SK-N-SH (cell line): ENCODE measurements around the gene KIF16B. TPM values are rescaled to one million over a fixed set of nuclear protein-coding genes. Genes with fewer than 3 reads are reported as not detected.

Experiments used
- CTCF ChIA-PET: fragments of 300-600, 350-600 bp; formaldehyde crosslinking; extraction: SDS; loops from one replicate; lab custom pipeline; 2021; lab: Yijun Ruan, JAX
- POLR2A ChIA-PET: fragments of 350-600 bp; sonication (Branson Sonifier 250); formaldehyde crosslinking; extraction: SDS; loops from one replicate; lab custom pipeline; 2020; ENCODE audit warnings: antibody characterized with exemption, inconsistent platforms; lab: Yijun Ruan, JAX
- DNase-seq: peaks from one replicate; pipeline ENCODE4 v3.0.0; 2012
- H2AFZ ChIP-seq: fragments of 200-600 bp; sonication (generic); 2 replicates; pipeline ENCODE4 v1.8.1; 2016; ENCODE audit warnings: antibody characterized with exemption, mild to moderate bottlenecking, low read depth
- H3F3A ChIP-seq: fragments of 200-600 bp; sonication (generic); replicated peaks from 2 replicates; pipeline ENCODE3; 2016; ENCODE audit warnings: antibody characterized with exemption, mild to moderate bottlenecking; ENCODE audit not compliant: insufficient read depth
- H3K27ac ChIP-seq, 2 experiments: fragments of 200-500 bp in 1 of 2; fragments of 200-600 bp in 1 of 2; sonication (Bioruptor generic) in 1 of 2; sonication (generic), shearing (Covaris generic) in 1 of 2; 2 replicates each; pipeline versions ENCODE4 v1.5.1 to v1.6.1; 2014 to 2016; ENCODE audit warnings: low read depth in 2 of 2, inconsistent platforms in 1 of 2, low read length in 1 of 2, mild to moderate bottlenecking in 1 of 2, mixed read lengths in 1 of 2
- H3K27me3 ChIP-seq: fragments of 200-600 bp; sonication (generic), shearing (Covaris generic); 2 replicates; pipeline ENCODE4 v1.6.1; 2016; ENCODE audit warnings: mixed run types; ENCODE audit not compliant: insufficient read depth
- H3K36me3 ChIP-seq, 2 experiments: fragments of 200-500 bp in 1 of 2; fragments of 200-600 bp in 1 of 2; sonication (Bioruptor generic) in 1 of 2; sonication (generic) in 1 of 2; replicated peaks in 1 of 2; 2 replicates each; pipeline versions ENCODE3 to v1.5.1; 2014 to 2016; ENCODE audit warnings: low read length in 1 of 2, mild to moderate bottlenecking in 1 of 2; ENCODE audit not compliant: insufficient read depth in 2 of 2, control insufficient read depth in 1 of 2
- H3K4me1 ChIP-seq, 2 experiments: fragments of 200-500 bp in 1 of 2; fragments of 200-600 bp in 1 of 2; sonication (Bioruptor generic) in 1 of 2; sonication (generic), shearing (Covaris generic) in 1 of 2; 2 replicates each; pipeline versions ENCODE4 v1.5.1 to v1.6.1; 2014 to 2016; ENCODE audit warnings: low read depth in 1 of 2, low read length in 1 of 2, mixed run types in 1 of 2; ENCODE audit not compliant: insufficient read depth in 2 of 2, control insufficient read depth in 1 of 2
- H3K4me2 ChIP-seq: fragments of 200-600 bp; sonication (generic), shearing (Covaris generic); 2 replicates; pipeline ENCODE4 v1.6.1; 2017; ENCODE audit warnings: mixed run types
- H3K4me3 ChIP-seq, 2 experiments: fragments of 200-500 bp in 1 of 2; fragments of 200-600 bp in 1 of 2; sonication (Bioruptor generic) in 1 of 2; sonication (generic), shearing (Covaris generic) in 1 of 2; 2 replicates each; pipeline versions ENCODE4 v1.5.1 to v1.8.1; 2014 to 2016; ENCODE audit warnings: low read depth in 2 of 2, inconsistent platforms in 1 of 2, low read length in 1 of 2, mild to moderate bottlenecking in 1 of 2, mixed read lengths in 1 of 2, moderate library complexity in 1 of 2
- H3K79me2 ChIP-seq: fragments of 200-600 bp; sonication (generic); 2 replicates; pipeline ENCODE4 v1.8.1; 2017; ENCODE audit warnings: mild to moderate bottlenecking; ENCODE audit not compliant: insufficient read depth
- H3K9ac ChIP-seq: fragments of 200-600 bp; sonication (generic); 2 replicates; pipeline ENCODE4 v1.6.1; 2017; ENCODE audit warnings: mixed run types
- H3K9me2 ChIP-seq: fragments of 200-600 bp; sonication (generic); 2 replicates; pipeline ENCODE4 v1.6.1; 2017; ENCODE audit warnings: mixed run types
- H3K9me3 ChIP-seq: fragments of 200-600 bp; sonication (generic); 2 replicates; pipeline ENCODE4 v1.6.1; 2017; ENCODE audit warnings: mixed run types, mild to moderate bottlenecking, moderate library complexity
- H4K20me1 ChIP-seq: fragments of 200-600 bp; sonication (generic); 2 replicates; pipeline ENCODE4 v1.6.1; 2017; ENCODE audit warnings: mild to moderate bottlenecking, mixed run types; ENCODE audit not compliant: insufficient read depth
- CHD2 ChIP-seq: fragments of 150-350 bp; IDR thresholded peaks from 2 replicates; pipeline ENCODE4 v1.6.1; 2018; ENCODE audit warnings: low read length; ENCODE audit not compliant: partially characterized antibody
- ELF1 ChIP-seq: IDR thresholded peaks from 2 replicates; pipeline ENCODE4 v1.4.0; 2012
- EP300 ChIP-seq, 2 experiments: IDR thresholded peaks; 2 replicates each; pipeline versions ENCODE4 v1.4.0 to v1.6.1; 2012; ENCODE audit warnings: borderline replicate concordance in 1 of 2, low read depth in 1 of 2, low read length in 1 of 2
- FOSL2 ChIP-seq: IDR thresholded peaks from 2 replicates; pipeline ENCODE4 v1.4.0; 2012; ENCODE audit warnings: low read depth, mild to moderate bottlenecking, moderate library complexity, borderline replicate concordance
- FOXM1 ChIP-seq: IDR thresholded peaks from 2 replicates; pipeline ENCODE4 v1.4.0; 2012; ENCODE audit warnings: low read depth, mild to moderate bottlenecking
- GATA2 ChIP-seq: sonication (generic); formaldehyde crosslinking; IDR thresholded peaks from 2 replicates; pipeline ENCODE4 v1.5.0; 2020; ENCODE audit warnings: mild to moderate bottlenecking, missing genetic modification reagents
- JUND ChIP-seq: IDR thresholded peaks from 2 replicates; pipeline ENCODE4 v1.4.0; 2012
- MEF2A ChIP-seq: IDR thresholded peaks from 2 replicates; pipeline ENCODE4 v1.4.0; 2012; ENCODE audit warnings: low read depth, borderline replicate concordance
- MXI1 ChIP-seq: IDR thresholded peaks from 2 replicates; pipeline ENCODE4 v1.6.1; 2012; ENCODE audit warnings: mild to moderate bottlenecking, low read depth, low read length, improper control_type of control experiment
- RXRA ChIP-seq: IDR thresholded peaks from 2 replicates; pipeline ENCODE4 v1.4.0; 2012; ENCODE audit warnings: low read depth, mild to moderate bottlenecking, borderline replicate concordance
- SMC3 ChIP-seq: IDR thresholded peaks from 2 replicates; pipeline ENCODE4 v1.6.1; 2012; ENCODE audit warnings: low read depth, low read length, improper control_type of control experiment
- TEAD4 ChIP-seq: IDR thresholded peaks from 2 replicates; pipeline ENCODE4 v1.4.0; 2012; ENCODE audit warnings: mild to moderate bottlenecking, borderline replicate concordance; ENCODE audit not compliant: insufficient read depth
- YY1 ChIP-seq: IDR thresholded peaks from 2 replicates; pipeline ENCODE4 v1.4.0; 2012; ENCODE audit warnings: low read depth, mild to moderate bottlenecking
- WGBS: methylation state at CpG from one replicate; pipeline ENCODE4 v1.1.6; 2017; ENCODE audit warnings: low lambda C conversion rate; 5-methylcytosine and 5-hydroxymethylcytosine counted together
- polyA plus RNA-seq, 3 experiments: library from polyadenylated mRNA; depleted of rRNA; stranded (reverse); fragments of >200 nt; gene quantifications; 2 replicates each; pipeline ENCODE4 v1.2.3, GENCODE V29; 2012
- TF ChIP-seq, protein P1 (sequence below): IDR thresholded peaks from 2 replicates; pipeline ENCODE4 v1.4.0; 2012; ENCODE audit warnings: low read depth, borderline replicate concordance
- TF ChIP-seq, protein P2 (sequence below): fragments of 150-350 bp; IDR thresholded peaks from 2 replicates; pipeline ENCODE4 v1.6.1; 2017; ENCODE audit warnings: antibody characterized with exemption, low read length, low read depth, borderline replicate concordance
- TF ChIP-seq, protein P3 (sequence below): IDR thresholded peaks from 2 replicates; pipeline ENCODE4; 2012
- TF ChIP-seq, protein P4 (sequence below): IDR thresholded peaks from 2 replicates; pipeline ENCODE4 v1.4.0; 2012; ENCODE audit warnings: low read depth
- TF ChIP-seq, protein P5 (sequence below): fragments of 150-350 bp; IDR thresholded peaks from 2 replicates; pipeline ENCODE4 v1.6.1; 2016; ENCODE audit warnings: mild to moderate bottlenecking, low read depth, low read length

The KIF16B gene
- polyA plus RNA-seq, 1 of the 3 experiments (the other 2 are of a cell fraction) = 3.3 TPM

DNA sequence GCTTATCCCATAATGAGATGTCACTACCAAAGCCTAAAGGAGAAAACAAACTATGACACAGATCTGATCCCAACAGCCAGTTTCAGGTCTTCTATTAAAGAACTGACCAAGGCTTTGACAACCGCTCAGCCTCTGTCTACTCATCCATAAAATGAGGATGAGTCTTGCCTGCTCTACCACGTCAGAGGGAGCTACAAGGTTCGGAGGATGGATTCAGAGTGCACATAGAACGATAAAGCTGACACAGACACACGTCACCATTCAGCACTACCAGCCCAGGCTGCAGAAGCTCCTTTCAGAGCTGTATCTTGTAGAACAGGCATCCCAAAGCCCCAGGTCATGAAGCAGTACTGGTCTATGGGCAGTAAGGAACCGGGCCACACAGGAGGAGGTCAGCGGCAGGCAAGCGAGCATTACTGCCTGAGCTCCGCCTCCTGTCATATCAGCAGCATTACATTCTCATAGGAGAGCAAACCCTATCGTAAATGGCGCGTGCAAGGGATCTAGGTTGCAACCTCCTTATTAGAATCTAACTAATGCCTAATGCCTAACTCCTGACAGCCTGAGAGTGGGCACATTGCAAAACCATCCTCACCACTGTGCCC lies 25.1 kb downstream of the KIF16B start:
- no peaks in the 10 kb centered on the region for H3K36me3 ChIP-seq
- H3K9me2 ChIP-seq = no peaks in the 10 kb centered on the region
- H3K79me2 ChIP-seq = no peaks in the 10 kb centered on the region
- WGBS = 86% methylated on average over 9 of the region's 12 CpGs
- no peak overlapping the region for H3K4me2 ChIP-seq
- no peaks in the 10 kb centered on the region; a peak in 1 of 4 replicates for H3K4me1 ChIP-seq
- CTCF ChIA-PET = no interaction called here
- no peaks in the 10 kb centered on the region for H3K9me3 ChIP-seq
- H3K27me3 ChIP-seq = no peaks in the 10 kb centered on the region
- POLR2A ChIA-PET = no interaction called here
- no peak overlapping the region for H3K27ac ChIP-seq
- DNase-seq = no peak
- TF ChIP-seq FOXM1 = no peak
- TF ChIP-seq, protein P1, sequence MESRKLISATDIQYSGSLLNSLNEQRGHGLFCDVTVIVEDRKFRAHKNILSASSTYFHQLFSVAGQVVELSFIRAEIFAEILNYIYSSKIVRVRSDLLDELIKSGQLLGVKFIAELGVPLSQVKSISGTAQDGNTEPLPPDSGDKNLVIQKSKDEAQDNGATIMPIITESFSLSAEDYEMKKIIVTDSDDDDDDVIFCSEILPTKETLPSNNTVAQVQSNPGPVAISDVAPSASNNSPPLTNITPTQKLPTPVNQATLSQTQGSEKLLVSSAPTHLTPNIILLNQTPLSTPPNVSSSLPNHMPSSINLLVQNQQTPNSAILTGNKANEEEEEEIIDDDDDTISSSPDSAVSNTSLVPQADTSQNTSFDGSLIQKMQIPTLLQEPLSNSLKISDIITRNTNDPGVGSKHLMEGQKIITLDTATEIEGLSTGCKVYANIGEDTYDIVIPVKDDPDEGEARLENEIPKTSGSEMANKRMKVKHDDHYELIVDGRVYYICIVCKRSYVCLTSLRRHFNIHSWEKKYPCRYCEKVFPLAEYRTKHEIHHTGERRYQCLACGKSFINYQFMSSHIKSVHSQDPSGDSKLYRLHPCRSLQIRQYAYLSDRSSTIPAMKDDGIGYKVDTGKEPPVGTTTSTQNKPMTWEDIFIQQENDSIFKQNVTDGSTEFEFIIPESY = no peak
- TF ChIP-seq GATA2 (CRISPR knock-in tag) = no peak
- TF ChIP-seq EP300 (IDR thresholded peaks at IDR 0.05; ENCODE audit: borderline replicate concordance in 1 of 2, low read depth in 1 of 2, low read length in 1 of 2) = no peak
- TF ChIP-seq, protein P2, sequence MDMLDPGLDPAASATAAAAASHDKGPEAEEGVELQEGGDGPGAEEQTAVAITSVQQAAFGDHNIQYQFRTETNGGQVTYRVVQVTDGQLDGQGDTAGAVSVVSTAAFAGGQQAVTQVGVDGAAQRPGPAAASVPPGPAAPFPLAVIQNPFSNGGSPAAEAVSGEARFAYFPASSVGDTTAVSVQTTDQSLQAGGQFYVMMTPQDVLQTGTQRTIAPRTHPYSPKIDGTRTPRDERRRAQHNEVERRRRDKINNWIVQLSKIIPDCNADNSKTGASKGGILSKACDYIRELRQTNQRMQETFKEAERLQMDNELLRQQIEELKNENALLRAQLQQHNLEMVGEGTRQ = no peak
- no peak for TF ChIP-seq MEF2A
- TF ChIP-seq YY1 = no peak
- TF ChIP-seq, protein P3, sequence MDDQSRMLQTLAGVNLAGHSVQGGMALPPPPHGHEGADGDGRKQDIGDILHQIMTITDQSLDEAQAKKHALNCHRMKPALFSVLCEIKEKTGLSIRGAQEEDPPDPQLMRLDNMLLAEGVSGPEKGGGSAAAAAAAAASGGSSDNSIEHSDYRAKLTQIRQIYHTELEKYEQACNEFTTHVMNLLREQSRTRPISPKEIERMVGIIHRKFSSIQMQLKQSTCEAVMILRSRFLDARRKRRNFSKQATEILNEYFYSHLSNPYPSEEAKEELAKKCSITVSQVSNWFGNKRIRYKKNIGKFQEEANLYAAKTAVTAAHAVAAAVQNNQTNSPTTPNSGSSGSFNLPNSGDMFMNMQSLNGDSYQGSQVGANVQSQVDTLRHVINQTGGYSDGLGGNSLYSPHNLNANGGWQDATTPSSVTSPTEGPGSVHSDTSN = no peak
- TF ChIP-seq RXRA = no peak
- no peak for TF ChIP-seq CHD2
- H2AFZ ChIP-seq = no peak overlapping the region
- H3F3A ChIP-seq = no peaks in the 10 kb centered on the region
- H4K20me1 ChIP-seq = no peaks in the 10 kb centered on the region
- no peak overlapping the region for H3K4me3 ChIP-seq
- no peak overlapping the region for H3K9ac ChIP-seq

DNA sequence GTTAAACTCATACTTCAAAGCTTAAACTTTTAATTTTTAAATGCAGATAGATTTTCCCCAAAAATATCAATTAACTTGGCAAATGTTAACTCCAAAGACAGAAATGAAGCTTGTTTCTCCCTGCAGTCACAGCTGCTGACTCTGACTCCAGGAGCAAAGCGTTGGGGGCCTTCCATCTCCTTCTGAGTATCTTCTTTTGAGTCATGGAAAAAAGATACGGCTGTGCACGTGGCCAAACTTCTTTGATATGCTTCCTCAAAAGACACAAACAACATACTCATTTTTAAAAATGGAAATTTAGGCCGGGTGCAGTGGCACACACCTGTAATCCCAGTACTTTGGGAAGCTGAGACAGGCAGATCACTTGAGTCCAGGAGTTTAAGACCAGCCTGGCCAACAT lies 28.3 kb downstream of the KIF16B start:
- 89% methylated on average over 4 of the region's 4 CpGs for WGBS

More for the DNA sequence above, 28.3 kb downstream of the KIF16B start:
- no peak overlapping the region for H3K9ac ChIP-seq
- H3K9me2 ChIP-seq = no peaks in the 10 kb centered on the region
- no peak overlapping the region for H2AFZ ChIP-seq
- ChIA-PET CTCF (interaction anchor here (0.7 kb wide), 1 partner anchor 27 kb away, joined by 3 read pairs; no protein-coding TSS in a partner anchor), POLR2A (no interaction called here)
- no peaks in the 10 kb centered on the region for H3F3A ChIP-seq
- no peak overlapping the region for H3K4me3 ChIP-seq
- TF ChIP-seq TEAD4 (no peak), FOSL2 (no peak), MXI1 (no peak), SMC3 (no peak), FOXM1 (no peak), ELF1 (no peak), GATA2 (CRISPR knock-in tag) (no peak), JUND (no peak)
- TF ChIP-seq, protein P4, sequence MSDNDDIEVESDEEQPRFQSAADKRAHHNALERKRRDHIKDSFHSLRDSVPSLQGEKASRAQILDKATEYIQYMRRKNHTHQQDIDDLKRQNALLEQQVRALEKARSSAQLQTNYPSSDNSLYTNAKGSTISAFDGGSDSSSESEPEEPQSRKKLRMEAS = no peak
- TF ChIP-seq, protein P3 = no peak
- TF ChIP-seq, protein P5, sequence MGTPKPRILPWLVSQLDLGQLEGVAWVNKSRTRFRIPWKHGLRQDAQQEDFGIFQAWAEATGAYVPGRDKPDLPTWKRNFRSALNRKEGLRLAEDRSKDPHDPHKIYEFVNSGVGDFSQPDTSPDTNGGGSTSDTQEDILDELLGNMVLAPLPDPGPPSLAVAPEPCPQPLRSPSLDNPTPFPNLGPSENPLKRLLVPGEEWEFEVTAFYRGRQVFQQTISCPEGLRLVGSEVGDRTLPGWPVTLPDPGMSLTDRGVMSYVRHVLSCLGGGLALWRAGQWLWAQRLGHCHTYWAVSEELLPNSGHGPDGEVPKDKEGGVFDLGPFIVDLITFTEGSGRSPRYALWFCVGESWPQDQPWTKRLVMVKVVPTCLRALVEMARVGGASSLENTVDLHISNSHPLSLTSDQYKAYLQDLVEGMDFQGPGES = no peak
- no peaks in the 10 kb centered on the region for H3K79me2 ChIP-seq
- no peaks in the 10 kb centered on the region for H3K9me3 ChIP-seq
- H3K36me3 ChIP-seq = no peaks in the 10 kb centered on the region
- no peak overlapping the region for H3K27ac ChIP-seq
- no peak overlapping the region for H3K4me2 ChIP-seq
- no peaks in the 10 kb centered on the region for H3K27me3 ChIP-seq
- DNase-seq = no peak
- H4K20me1 ChIP-seq = no peaks in the 10 kb centered on the region
- H3K4me1 ChIP-seq = no peaks in the 10 kb centered on the region
